H1 (cell line): ENCODE data around the gene ELL2. TPM values are rescaled to one million over a fixed set of nuclear protein-coding genes. Genes with fewer than 3 reads are reported as not detected.

ENCODE experiments used
- CTCF ChIA-PET: fragments of 300-600 bp; sonication (Branson Sonifier 250); formaldehyde crosslinking; loops from one replicate; lab custom pipeline; 2021; ENCODE audit not compliant: partially characterized antibody; lab: Charles Lee
- POLR2A ChIA-PET: fragments of 300-600 bp; sonication (Branson Sonifier 250); formaldehyde crosslinking; loops from one replicate; lab custom pipeline; 2021; ENCODE audit warnings: inconsistent platforms; ENCODE audit not compliant: partially characterized antibody; lab: Charles Lee
- DNase-seq, 2 experiments: peaks; one replicate each; pipeline versions ENCODE4 v3.0.0 to v3.0.0-alpha.2; 2010 to 2022; ENCODE audit warnings: low spot score in 2 of 2, low read depth in 1 of 2, mixed read lengths in 1 of 2
- FAIRE-seq: peaks from 2 replicates; lab custom pipeline; 2011; peaks lifted over from hg19 to GRCh38; lab: Jason Lieb, UNC
- H2AFZ ChIP-seq: 2 replicates; pipeline ENCODE4 v1.8.1; 2012; ENCODE audit warnings: low read length, inconsistent platforms
- H2AK5ac ChIP-seq: 2 replicates; pipeline ENCODE4 v1.6.1; 2013; ENCODE audit warnings: low read depth, low read length
- H2BK120ac ChIP-seq: replicated peaks from 2 replicates; pipeline ENCODE3; 2013; ENCODE audit warnings: low read depth, low read length, inconsistent platforms
- H2BK12ac ChIP-seq: 2 replicates; pipeline ENCODE4 v1.6.1; 2013; ENCODE audit warnings: low read depth, low read length
- H2BK15ac ChIP-seq: 2 replicates; pipeline ENCODE4 v1.6.1; 2013; ENCODE audit warnings: low read length
- H2BK20ac ChIP-seq: 2 replicates; pipeline ENCODE4 v1.6.1; 2013; ENCODE audit warnings: low read length
- H2BK5ac ChIP-seq: 2 replicates; pipeline ENCODE4 v1.6.1; 2013; ENCODE audit warnings: low read depth, low read length
- H3K14ac ChIP-seq: 2 replicates; pipeline ENCODE4 v1.6.1; 2013; ENCODE audit warnings: inconsistent platforms; ENCODE audit not compliant: insufficient read length
- H3K18ac ChIP-seq: 2 replicates; pipeline ENCODE4 v1.6.1; 2013; ENCODE audit warnings: low read length; ENCODE audit errors: extremely low read depth
- H3K23ac ChIP-seq: 2 replicates; pipeline ENCODE4 v1.6.1; 2013; ENCODE audit warnings: inconsistent platforms; ENCODE audit not compliant: insufficient read length
- H3K23me2 ChIP-seq: 2 replicates; pipeline ENCODE4 v1.6.1; 2013; ENCODE audit warnings: low read depth, low read length
- H3K27ac ChIP-seq: 2 replicates; pipeline ENCODE4 v1.6.1; 2011; ENCODE audit warnings: low read depth, low read length, inconsistent platforms
- H3K27me3 ChIP-seq, 4 experiments: replicated peaks in 1 of 4; 1 replicate in 1 of 4; 2 replicates in 3 of 4; pipeline versions ENCODE4 v1.6.1 to v1.8.1; 2011 to 2013; ENCODE audit warnings: low read length in 3 of 4, mild to moderate bottlenecking in 3 of 4, inconsistent platforms in 2 of 4, mixed read lengths in 2 of 4, moderate library complexity in 1 of 4; ENCODE audit not compliant: control insufficient read depth in 3 of 4, insufficient read depth in 3 of 4; ENCODE audit errors: extremely low read depth in 1 of 4
- H3K36me3 ChIP-seq, 4 experiments: 2 replicates each; pipeline versions ENCODE4 v1.6.1 to v1.8.1; 2011 to 2013; ENCODE audit warnings: mild to moderate bottlenecking in 4 of 4, low read length in 3 of 4, moderate library complexity in 2 of 4, control low read depth in 1 of 4, inconsistent platforms in 1 of 4; ENCODE audit not compliant: insufficient read depth in 4 of 4, control insufficient read depth in 2 of 4
- H3K4ac ChIP-seq: replicated peaks from 2 replicates; pipeline ENCODE3; 2013; ENCODE audit warnings: low read length, low read depth, mixed read lengths, inconsistent platforms; ENCODE audit not compliant: insufficient read length
- H3K4me1 ChIP-seq, 4 experiments: replicated peaks in 1 of 4; 1 replicate in 1 of 4; 2 replicates in 3 of 4; pipeline versions ENCODE4 v1.6.1 to v1.8.1; 2011 to 2013; ENCODE audit warnings: low read length in 3 of 4, inconsistent platforms in 2 of 4, mixed read lengths in 1 of 4; ENCODE audit not compliant: insufficient read depth in 4 of 4, control insufficient read depth in 3 of 4
- H3K4me2 ChIP-seq, 2 experiments: 2 replicates each; pipeline versions ENCODE4 v1.6.1 to v1.8.1; 2011 to 2013; ENCODE audit warnings: low read depth in 2 of 2, low read length in 2 of 2, control low read depth in 1 of 2, inconsistent platforms in 1 of 2, mild to moderate bottlenecking in 1 of 2; ENCODE audit not compliant: insufficient read depth in 1 of 2
- H3K4me3 ChIP-seq, 4 experiments: fragments of 200-600, 300-600 bp in 1 of 4; sonication (generic), shearing (Covaris generic), sonication (Bioruptor Twin) in 1 of 4; 2 replicates each; pipeline versions ENCODE4 v1.5.1 to v1.8.1; 2011 to 2016; ENCODE audit warnings: low read length in 4 of 4, low read depth in 3 of 4, control low read depth in 2 of 4, inconsistent platforms in 2 of 4, mild to moderate bottlenecking in 2 of 4, mixed read lengths in 1 of 4, moderate library complexity in 1 of 4; ENCODE audit not compliant: insufficient read depth in 2 of 4; ENCODE audit errors: extremely low read depth in 1 of 4
- H3K56ac ChIP-seq: replicated peaks from 2 replicates; pipeline ENCODE3; 2013; ENCODE audit warnings: low read depth, mild to moderate bottlenecking, mixed read lengths, low read length, inconsistent platforms; ENCODE audit not compliant: insufficient read length
- H3K79me1 ChIP-seq: 2 replicates; pipeline ENCODE4 v1.6.1; 2013; ENCODE audit warnings: low read depth, low read length, control low read depth
- H3K79me2 ChIP-seq, 2 experiments: 2 replicates each; pipeline versions ENCODE4 v1.6.1 to v1.8.1; 2012 to 2013; ENCODE audit warnings: low read length in 2 of 2, mild to moderate bottlenecking in 2 of 2, inconsistent platforms in 1 of 2; ENCODE audit not compliant: insufficient read depth in 2 of 2, control insufficient read depth in 1 of 2
- H3K9ac ChIP-seq, 4 experiments: replicated peaks in 1 of 4; 1 replicate in 1 of 4; 2 replicates in 3 of 4; pipeline versions ENCODE4 v1.6.1 to v1.8.1; 2011 to 2013; ENCODE audit warnings: low read depth in 3 of 4, low read length in 3 of 4, control low read depth in 2 of 4, mild to moderate bottlenecking in 2 of 4, moderate library complexity in 2 of 4, inconsistent platforms in 1 of 4; ENCODE audit errors: extremely low read depth in 1 of 4
- H3K9me3 ChIP-seq, 2 experiments: 2 replicates each; pipeline versions ENCODE4 v1.6.1 to v1.8.1; 2012 to 2013; ENCODE audit warnings: mild to moderate bottlenecking in 2 of 2, moderate library complexity in 2 of 2, control low read depth in 1 of 2, inconsistent platforms in 1 of 2, low read depth in 1 of 2, low read length in 1 of 2, mixed read lengths in 1 of 2; ENCODE audit not compliant: insufficient read depth in 2 of 2
- H4K20me1 ChIP-seq, 2 experiments: replicated peaks in 1 of 2; 2 replicates each; pipeline versions ENCODE3 to v1.8.1; 2011 to 2013; ENCODE audit warnings: inconsistent platforms in 2 of 2, low read length in 2 of 2, mild to moderate bottlenecking in 1 of 2; ENCODE audit not compliant: insufficient read depth in 2 of 2, control insufficient read depth in 1 of 2
- H4K5ac ChIP-seq: 2 replicates; pipeline ENCODE4 v1.6.1; 2013; ENCODE audit warnings: low read length, low read depth, mixed read lengths, inconsistent platforms; ENCODE audit not compliant: insufficient read length
- H4K8ac ChIP-seq: 2 replicates; pipeline ENCODE4 v1.8.0; 2013; ENCODE audit warnings: mild to moderate bottlenecking, moderate library complexity, low read length, inconsistent platforms; ENCODE audit not compliant: insufficient read depth; ENCODE audit errors: extremely low read depth
- H4K91ac ChIP-seq: replicated peaks from 2 replicates; pipeline ENCODE3; 2013; ENCODE audit warnings: low read length, mixed read lengths, inconsistent platforms; ENCODE audit not compliant: insufficient read length
- CBX8 ChIP-seq: fragments of 300-800, 300-1000 bp; sonication (generic); IDR thresholded peaks from 2 replicates; pipeline ENCODE4 v1.7.1; 2016; ENCODE audit warnings: low read depth, low read length, borderline replicate concordance
- CHD2 ChIP-seq: IDR thresholded peaks from 2 replicates; pipeline ENCODE4 v1.6.1; 2012; ENCODE audit warnings: low read length, improper control_type of control experiment
- E2F6 ChIP-seq: IDR thresholded peaks from 2 replicates; pipeline ENCODE4 v1.6.1; 2012; ENCODE audit warnings: inconsistent platforms
- RFX5 ChIP-seq: IDR thresholded peaks from 2 replicates; pipeline ENCODE4 v1.6.1; 2011; ENCODE audit warnings: low read depth, low read length, improper control_type of control experiment, borderline replicate concordance
- SAP30 ChIP-seq: fragments of 300-600 bp; sonication (generic); IDR thresholded peaks from 2 replicates; pipeline ENCODE4 v1.7.1; 2012; ENCODE audit warnings: low read length, moderate library complexity, mild to moderate bottlenecking, inconsistent platforms; ENCODE audit not compliant: insufficient read depth, insufficient replicate concordance
- SIN3A ChIP-seq, 2 experiments: IDR thresholded peaks in 1 of 2; conservative IDR thresholded peaks in 1 of 2; 2 replicates each; pipeline ENCODE4 v1.6.1; 2011 to 2012; ENCODE audit warnings: low read length in 2 of 2, improper control_type of control experiment in 1 of 2, low read depth in 1 of 2, mild to moderate bottlenecking in 1 of 2
- SP1 ChIP-seq: IDR thresholded peaks from 2 replicates; pipeline ENCODE4 v1.6.1; 2011; ENCODE audit warnings: low read depth, low read length
- TCF12 ChIP-seq: IDR thresholded peaks from 2 replicates; pipeline ENCODE4 v1.6.1; 2011; ENCODE audit warnings: low read depth, mild to moderate bottlenecking, low read length
- YY1 ChIP-seq: IDR thresholded peaks from 2 replicates; pipeline ENCODE4 v1.6.1; 2011; ENCODE audit warnings: low read depth, mild to moderate bottlenecking, low read length
- WGBS, 2 experiments: shearing (Covaris generic) in 1 of 2; methylation state at CpG; one replicate each; pipeline versions ENCODE4 v1.1.6 to v1.1.7; 2013 to 2015; ENCODE audit warnings: low lambda C conversion rate in 2 of 2, mixed read lengths in 2 of 2, inconsistent platforms in 1 of 2, low coverage in 1 of 2, missing lambda C conversion rate in 1 of 2; ENCODE audit not compliant: insufficient replicate concordance in 2 of 2, insufficient coverage in 1 of 2, insufficient read length in 1 of 2; ENCODE audit errors: extremely low coverage in 1 of 2, missing lambda C conversion rate in 1 of 2; 5-methylcytosine and 5-hydroxymethylcytosine counted together
- polyA plus RNA-seq, 7 experiments: library from polyadenylated mRNA; depleted of rRNA in 3 of 7; stranded (reverse) in 5 of 7; unstranded in 2 of 7; fragments of >200 nt in 5 of 7; fragments of 200-250 nt in 2 of 7; gene quantifications; 1 replicate in 5 of 7; 2 replicates in 1 of 7; 4 replicates in 1 of 7; pipeline versions ENCODE4 v1.2.1 to v1.2.3, GENCODE V29; 2011 to 2013; ENCODE audit warnings: missing spikeins in 2 of 7, mixed read lengths in 2 of 7
- total RNA-seq: library from RNA; stranded (reverse); fragmentation: NEBNext Ultra II Directional; extraction: Animal tissue kit (Norgen Biotek cat#: 25700); gene quantifications from 2 replicates; pipeline ENCODE4 v1.2.1, GENCODE V29; 2021

ELL2 gene
- total and polyA plus RNA-seq, 2 of the 8 experiments (the other 6 are each of a cell fraction or from before 2014, with no cell fraction given): 6.3 to 29.4 TPM

- Histone ChIP-seq H2BK120ac (no peak overlapping the region), H2BK5ac (peak overlapping the region; percentile 62), H3K4me2 (peak overlapping the region; percentile 94), H3K56ac (no peak overlapping the region), H3K79me1 (peaks cover 3% of the 10 kb centered on the region; the same call in 1 of the 2 replicates), H4K5ac (no peak overlapping the region), H4K8ac (peak overlapping the region; percentile 90), H3K23me2 (peaks cover 17% of the 10 kb centered on the region), H3K23ac (no peak overlapping the region), H2BK12ac (peak overlapping the region; percentile 72), H3K4me1 (peaks cover 13 to 27% (median 18%) of the 10 kb centered on the region in 4 experiments; a peak in 6 of 7 replicates), H4K20me1 (peaks cover 13 to 14% of the 10 kb centered on the region in 2 experiments), H2AK5ac (no peak overlapping the region), H2AFZ (peak overlapping the region; percentile 75), H3K9ac (peak overlapping the region; percentile 72 to 86 (median 77)), H3K79me2 (peaks cover 5 to 42% of the 10 kb centered on the region in 2 experiments; a peak in 3 of 4 replicates), H2BK15ac (0 out of 2 replicates have a peak overlapping the region, but pooled peaks have one; percentile 35), H3K18ac (peak overlapping the region; percentile 93), H3K36me3 (no peaks in the 10 kb centered on the region), H3K4me3 (peak overlapping the region; percentile 62 to 91 (median 82)), H4K91ac (peak overlapping the region; percentile 44), H2BK20ac (no peak overlapping the region), H3K9me3 (no peaks in the 10 kb centered on the region), H3K14ac (no peak overlapping the region), H3K27me3 (peaks cover 0 to 12% (median 9%) of the 10 kb centered on the region in 4 experiments; a peak in 5 of 7 replicates), H3K4ac (peak overlapping the region; percentile 42), H3K27ac (peak overlapping the region; percentile 87; the same call in 1 of the 2 replicates)
- FAIRE-seq (no peak), DNase-seq (peak in 1 of 2 experiments; percentile 88)
- ChIA-PET CTCF (interaction anchor here (0.6 to 5.9 kb wide), 8 partner anchors 17 to 376 kb away, joined by 3 to 38 read pairs (median 4); no protein-coding TSS in a partner anchor), POLR2A (interaction anchor here (0.6 to 3.1 kb wide), 8 partner anchors 20 to 369 kb away, joined by 3 to 9 read pairs (median 4); no protein-coding TSS in a partner anchor)
- WGBS, 2 experiments: 3% methylated on average over 71 of the region's 90 CpGs; no CpG with 5 or more reads in 1 of the 2 experiments
- no peak; the same call in 1 of the 2 replicates for TF ChIP-seq YY1
- TF ChIP-seq RFX5: no peak
- TF ChIP-seq CBX8: no peak
- peak; percentile 47 to 79; a peak in 2 of 4 replicates for TF ChIP-seq SIN3A (conservative IDR thresholded peaks at IDR 0.05 in 1 of 2, IDR thresholded peaks at IDR 0.05 in 1 of 2; ENCODE audit: low read depth in 1 of 2, low read length in 2 of 2)
- TF ChIP-seq E2F6: no peak
- peak; percentile 48 for TF ChIP-seq SAP30
- TF ChIP-seq TCF12: no peak
- no peak for TF ChIP-seq SP1
- no peak for TF ChIP-seq CHD2
Measured at GRCh38 chr5:95960667-95961616, 709 bp downstream of the ELL2 start.
